Measurements from ENCODE around the gene SLC17A1.

GRCh38 chr6:25874822-25875562 is 43.1 kb upstream of the SLC17A1 start:
- TF ChIP-seq YY1 (IDR thresholded peaks at IDR 0.05; ENCODE audit: insufficient read depth, insufficient read length) (no peak), ZNF274 (IDR thresholded peaks at IDR 0.05; ENCODE audit: low read depth, low read length) (no peak)
